Activated CD4-positive, alpha-beta T cell treated with anti-CD3 and anti-CD28 coated beads, Interleukin-2, amount 10 ng/mL, durations not matched to agents 7 days and 5 days (primary cell): ENCODE data around the gene MIER3. TPM values are rescaled to one million over a fixed set of nuclear protein-coding genes. Genes with fewer than 3 reads are reported as not detected.

Experiments
- CTCF ChIA-PET: fragments of 350-600 bp; sonication (Branson Sonifier 250); formaldehyde crosslinking; loops from one replicate; lab custom pipeline; 2021; ENCODE audit warnings: antibody characterized with exemption; lab: Charles Lee
- POLR2A ChIA-PET: fragments of 350-600 bp; sonication (Branson Sonifier 250); formaldehyde crosslinking; loops from one replicate; lab custom pipeline; 2021; ENCODE audit warnings: antibody characterized with exemption; lab: Charles Lee
- DNase-seq: peaks from one replicate; pipeline ENCODE4 v3.0.0-alpha.2; 2020
- H3K27ac Mint-ChIP-seq: one replicate; pipeline ENCODE4 v1.8.0; 2021; ENCODE audit warnings: mild to moderate bottlenecking, moderate library complexity, mixed read lengths
- H3K27me3 Mint-ChIP-seq: one replicate; pipeline ENCODE4 v1.8.0; 2021; ENCODE audit warnings: mixed read lengths
- H3K36me3 Mint-ChIP-seq: one replicate; pipeline ENCODE4 v1.8.0; 2021; ENCODE audit warnings: low read depth, mixed read lengths
- H3K4me1 Mint-ChIP-seq: one replicate; pipeline ENCODE4 v1.8.0; 2021; ENCODE audit warnings: mixed read lengths
- H3K4me3 Mint-ChIP-seq: one replicate; pipeline ENCODE4 v1.8.0; 2021; ENCODE audit warnings: mild to moderate bottlenecking, moderate library complexity, mixed read lengths
- H3K9me3 Mint-ChIP-seq: one replicate; pipeline ENCODE4 v1.8.0; 2021; ENCODE audit warnings: mixed read lengths
- total RNA-seq, 2 experiments: library from RNA; stranded (reverse); gene quantifications; one replicate each; pipeline ENCODE4 v1.2.3, GENCODE V29; 2021

The MIER3 gene, protein sequence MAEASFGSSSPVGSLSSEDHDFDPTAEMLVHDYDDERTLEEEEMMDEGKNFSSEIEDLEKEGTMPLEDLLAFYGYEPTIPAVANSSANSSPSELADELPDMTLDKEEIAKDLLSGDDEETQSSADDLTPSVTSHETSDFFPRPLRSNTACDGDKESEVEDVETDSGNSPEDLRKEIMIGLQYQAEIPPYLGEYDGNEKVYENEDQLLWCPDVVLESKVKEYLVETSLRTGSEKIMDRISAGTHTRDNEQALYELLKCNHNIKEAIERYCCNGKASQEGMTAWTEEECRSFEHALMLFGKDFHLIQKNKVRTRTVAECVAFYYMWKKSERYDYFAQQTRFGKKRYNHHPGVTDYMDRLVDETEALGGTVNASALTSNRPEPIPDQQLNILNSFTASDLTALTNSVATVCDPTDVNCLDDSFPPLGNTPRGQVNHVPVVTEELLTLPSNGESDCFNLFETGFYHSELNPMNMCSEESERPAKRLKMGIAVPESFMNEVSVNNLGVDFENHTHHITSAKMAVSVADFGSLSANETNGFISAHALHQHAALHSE
- 10 to 100 TPM; 22.4 to 23.1 TPM for total RNA-seq

DNA sequence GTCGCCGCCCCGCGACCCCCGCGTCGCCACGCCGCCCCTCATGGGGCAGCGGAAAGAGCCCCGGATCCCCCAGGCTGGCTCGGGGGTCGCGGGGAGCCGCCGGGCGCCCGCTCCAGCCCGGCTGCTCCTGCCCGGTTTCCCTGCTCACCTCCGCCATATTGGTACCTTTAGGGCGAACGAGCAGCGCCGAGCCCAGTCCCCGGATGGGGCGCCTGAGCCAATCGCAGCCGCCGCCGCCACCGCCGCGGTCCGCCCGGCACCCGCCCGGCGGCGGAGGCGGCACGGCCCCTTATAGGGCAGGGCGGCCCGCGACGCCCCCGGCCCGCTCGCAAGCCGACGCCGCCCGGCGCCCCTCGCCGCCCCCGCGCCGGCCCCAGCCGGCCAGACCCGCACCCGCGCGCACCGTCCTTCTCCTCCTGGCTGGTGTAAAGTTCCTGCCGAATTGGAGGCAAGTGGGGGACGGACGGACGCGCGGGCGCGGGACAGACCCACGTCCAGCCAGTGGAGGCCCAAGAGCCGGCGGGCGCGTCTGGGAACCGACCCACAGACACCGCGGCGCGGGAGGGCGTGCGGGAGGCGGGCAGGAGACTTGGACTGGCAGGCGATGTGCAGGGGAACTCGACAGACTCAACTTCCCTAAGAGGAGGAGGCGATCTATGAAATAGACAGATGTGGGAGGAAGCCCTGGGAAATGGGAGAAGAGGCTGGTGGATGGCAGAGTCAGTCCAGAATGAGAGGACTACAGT lies at the start of gene MIER3:
MIER3 (minus strand) TSS at position 178 of the 746 bp plus-strand sequence; CDS start at position 157, 21 bp downstream.
- Mint-ChIP-seq H3K4me1 (peaks cover 20% of the 10 kb centered on the region), H3K9me3 (no peaks in the 10 kb centered on the region), H3K27me3 (peaks cover 39% of the 10 kb centered on the region), H3K4me3 (peak within 1 kb of the TSS; percentile 88), H3K36me3 (peaks cover 15% of the 10 kb centered on the region), H3K27ac (peak within 1 kb of the TSS; percentile 88)
- ChIA-PET POLR2A (no interaction called here), CTCF (no interaction called here)
- DNase-seq, result peak; percentile 82

DNA sequence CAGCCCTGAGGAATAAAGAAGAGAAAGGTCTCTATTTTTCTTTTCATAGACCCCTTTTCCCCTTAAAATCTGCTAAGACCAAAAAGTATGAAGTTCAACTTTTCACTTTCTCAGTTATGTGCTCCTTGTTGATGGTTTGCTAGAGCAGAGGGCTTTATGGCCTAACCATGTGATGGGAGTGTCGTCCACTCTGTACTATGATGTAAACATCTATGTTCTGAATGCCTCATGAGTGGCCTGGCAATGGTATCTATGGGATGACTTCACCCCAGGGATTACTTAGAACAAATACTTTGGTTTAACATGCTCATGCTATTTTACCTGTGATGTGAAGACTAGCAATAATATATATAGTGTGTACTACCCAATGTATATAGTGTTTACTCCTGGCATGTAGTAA lies 43.7 kb upstream of the MIER3 start:
- no peak overlapping the region for H3K4me3 Mint-ChIP-seq
- H3K27ac Mint-ChIP-seq, result no peak overlapping the region
- H3K36me3 Mint-ChIP-seq, result no peaks in the 10 kb centered on the region
- H3K9me3 Mint-ChIP-seq, result no peaks in the 10 kb centered on the region
- POLR2A ChIA-PET, result no interaction called here
- CTCF ChIA-PET, result interaction anchor here (0.6 to 1.2 kb wide), 2 partner anchors 78 to 217 kb away, joined by 3 read pairs; no protein-coding TSS in a partner anchor
- H3K27me3 Mint-ChIP-seq, result peaks cover 13% of the 10 kb centered on the region
- no peak for DNase-seq
- no peaks in the 10 kb centered on the region for H3K4me1 Mint-ChIP-seq

DNA sequence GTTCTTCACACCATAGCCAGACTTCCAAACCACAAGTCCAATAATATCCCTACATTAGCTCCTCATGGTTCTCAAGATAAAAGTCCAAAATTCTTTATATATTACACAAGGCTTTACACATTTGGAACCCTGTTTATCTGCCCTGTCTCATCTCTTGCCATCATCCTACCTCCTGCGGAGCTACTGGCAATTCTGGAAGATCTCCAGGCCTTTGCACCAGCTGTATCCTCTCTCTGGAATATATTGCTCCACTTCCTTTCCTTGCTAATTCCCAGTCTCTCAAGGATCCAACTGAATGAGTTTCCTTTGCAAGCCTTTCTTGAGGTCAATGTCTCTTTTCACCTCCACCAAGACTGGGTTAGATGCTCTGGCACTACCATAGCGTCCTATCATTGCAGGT lies 41.3 kb upstream of the MIER3 start:
- Mint-ChIP-seq H3K36me3 (no peaks in the 10 kb centered on the region), H3K4me3 (no peak overlapping the region), H3K4me1 (no peaks in the 10 kb centered on the region), H3K27me3 (peaks cover 6% of the 10 kb centered on the region), H3K27ac (no peak overlapping the region), H3K9me3 (no peaks in the 10 kb centered on the region)
- ChIA-PET CTCF (no interaction called here), POLR2A (no interaction called here)
- no peak for DNase-seq

DNA sequence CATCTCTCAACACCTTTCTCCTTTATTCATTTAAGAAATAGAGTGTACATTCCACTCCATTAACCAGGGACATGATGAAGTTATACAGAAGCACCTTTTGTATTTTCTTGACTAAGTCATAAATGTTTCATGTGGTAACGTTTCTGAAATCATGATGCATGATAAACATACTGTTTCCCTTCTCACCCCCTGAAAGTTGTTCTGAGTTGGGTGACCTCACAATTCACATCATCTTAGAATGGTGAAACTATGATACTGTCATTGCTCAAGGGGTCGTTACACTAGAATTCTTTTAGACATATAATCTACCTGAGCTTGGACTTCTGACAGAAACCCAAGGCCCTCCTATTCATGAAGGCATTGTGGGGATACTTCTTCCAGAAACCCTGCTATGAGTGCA lies 37.8 kb upstream of the MIER3 start:
- no peak for DNase-seq
- Mint-ChIP-seq H3K27me3 (peaks cover 6% of the 10 kb centered on the region), H3K4me3 (no peak overlapping the region), H3K9me3 (no peaks in the 10 kb centered on the region), H3K36me3 (no peaks in the 10 kb centered on the region), H3K4me1 (peaks cover 8% of the 10 kb centered on the region), H3K27ac (no peak overlapping the region)
- CTCF ChIA-PET, result no interaction called here
- POLR2A ChIA-PET, result no interaction called here

DNA sequence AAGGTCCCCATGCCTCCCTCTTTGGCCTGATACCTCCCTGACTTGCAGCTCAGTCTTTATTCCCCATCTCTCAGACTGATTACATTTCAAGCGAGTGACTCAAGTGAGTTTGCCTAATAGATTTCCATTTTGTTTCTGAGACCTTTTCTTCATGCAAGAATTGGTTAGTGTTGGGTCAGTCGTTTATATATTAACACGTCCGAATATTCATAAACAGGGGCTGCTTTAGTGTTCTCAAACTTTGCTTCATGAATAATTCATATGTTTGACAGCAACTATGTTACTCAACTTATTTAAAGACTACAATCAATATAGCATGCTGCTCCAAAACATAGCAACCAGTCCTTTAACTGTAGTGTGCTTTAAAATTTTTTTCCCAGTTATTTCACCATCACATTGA lies 36.6 kb upstream of the MIER3 start:
- Mint-ChIP-seq H3K4me3 (no peak overlapping the region), H3K27ac (no peak overlapping the region), H3K4me1 (peaks cover 19% of the 10 kb centered on the region), H3K27me3 (peaks cover 3% of the 10 kb centered on the region), H3K9me3 (no peaks in the 10 kb centered on the region), H3K36me3 (no peaks in the 10 kb centered on the region)
- ChIA-PET POLR2A (no interaction called here), CTCF (interaction anchor here (0.5 kb wide), 1 partner anchor 87 kb away, joined by 3 read pairs; no protein-coding TSS in a partner anchor)
- DNase-seq, result no peak

DNA sequence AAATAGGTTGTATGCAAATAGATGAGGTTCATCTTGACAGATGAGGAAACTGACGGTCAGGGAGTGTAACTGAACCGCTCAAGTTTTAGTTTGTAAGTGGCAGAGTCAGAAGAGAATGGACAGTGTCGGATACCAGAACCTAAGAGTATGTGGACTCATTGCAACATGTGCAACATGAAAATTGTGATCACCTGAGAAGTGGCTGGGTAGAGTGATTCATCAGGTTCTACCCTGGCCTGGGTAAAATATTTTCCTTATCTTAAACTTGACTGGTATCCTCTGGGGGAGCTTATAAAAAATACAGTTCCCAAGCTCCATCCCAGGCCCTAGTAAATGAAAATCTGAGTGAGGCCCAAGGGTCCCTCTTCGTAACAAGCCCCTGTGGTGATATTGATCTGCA lies 35.2 kb upstream of the MIER3 start:
- Mint-ChIP-seq H3K4me1 (peaks cover 24% of the 10 kb centered on the region), H3K27ac (no peak overlapping the region), H3K27me3 (peaks cover 3% of the 10 kb centered on the region), H3K9me3 (no peaks in the 10 kb centered on the region), H3K4me3 (no peak overlapping the region), H3K36me3 (no peaks in the 10 kb centered on the region)
- DNase-seq, result no peak
- ChIA-PET CTCF (interaction anchor here (0.7 to 2.2 kb wide), 3 partner anchors 15 to 116 kb away, joined by 3 to 5 read pairs (median 3); no protein-coding TSS in a partner anchor), POLR2A (no interaction called here)

DNA sequence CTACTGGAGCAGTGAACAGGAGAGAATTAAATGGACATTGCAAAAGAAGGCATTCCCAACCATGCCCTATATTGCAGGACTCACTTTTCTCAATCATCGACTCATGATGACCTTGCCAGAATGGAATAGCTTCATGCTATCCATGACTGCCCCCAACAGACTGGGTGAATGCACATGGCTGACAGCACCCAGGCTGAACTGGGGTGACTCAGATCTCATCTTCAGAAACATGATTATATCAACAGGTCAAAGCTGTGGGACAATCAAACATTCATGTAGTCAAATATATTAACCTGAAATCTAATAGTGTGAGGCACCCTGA lies 34.7 kb upstream of the MIER3 start:
- Mint-ChIP-seq H3K36me3 (no peaks in the 10 kb centered on the region), H3K27ac (no peak overlapping the region), H3K27me3 (peaks cover 3% of the 10 kb centered on the region), H3K4me3 (no peak overlapping the region), H3K4me1 (peaks cover 24% of the 10 kb centered on the region), H3K9me3 (no peaks in the 10 kb centered on the region)
- ChIA-PET CTCF (interaction anchor here (0.7 to 2.2 kb wide), 2 partner anchors 14 to 117 kb away, joined by 3 to 5 read pairs; no protein-coding TSS in a partner anchor), POLR2A (no interaction called here)
- no peak for DNase-seq

DNA sequence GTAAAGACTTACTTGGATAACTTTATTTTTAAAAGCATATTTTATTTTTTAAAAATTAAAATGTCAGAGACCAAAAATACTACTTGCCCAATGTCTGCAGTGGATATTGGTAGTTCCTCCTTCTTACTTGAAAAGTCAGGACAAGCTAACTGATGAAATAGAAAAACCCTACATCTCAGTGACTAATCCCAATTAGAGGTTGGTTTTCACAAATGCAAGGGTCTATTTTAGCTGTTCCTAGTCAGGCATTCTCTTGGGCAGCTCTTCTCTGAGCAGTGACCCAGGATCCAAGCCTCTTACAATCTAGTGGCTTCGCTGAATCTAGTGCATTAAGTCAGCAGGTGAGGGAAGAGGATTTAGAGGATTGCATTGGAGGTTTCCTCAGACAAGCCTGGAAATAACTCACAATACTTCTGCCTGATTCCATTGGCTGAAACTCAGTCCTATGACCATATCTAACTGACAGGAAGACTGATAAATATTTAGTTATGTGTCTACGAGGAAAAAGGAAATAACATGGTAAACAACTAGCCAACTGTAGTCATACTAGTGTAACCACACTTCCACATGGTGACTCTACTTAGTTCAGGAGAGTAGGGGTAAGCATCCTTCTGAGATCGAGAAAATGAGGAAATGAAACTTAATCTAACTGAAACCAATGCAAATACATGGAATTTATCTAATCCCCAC lies 34.2 kb upstream of the MIER3 start:
- Mint-ChIP-seq H3K4me1 (peaks cover 24% of the 10 kb centered on the region), H3K36me3 (no peaks in the 10 kb centered on the region), H3K9me3 (no peaks in the 10 kb centered on the region), H3K27ac (no peak overlapping the region), H3K27me3 (peaks cover 3% of the 10 kb centered on the region), H3K4me3 (no peak overlapping the region)
- POLR2A ChIA-PET, result no interaction called here
- CTCF ChIA-PET, result interaction anchor here (2.2 kb wide), 1 partner anchor 14 kb away, joined by 5 read pairs; no protein-coding TSS in a partner anchor
- DNase-seq, result no peak

DNA sequence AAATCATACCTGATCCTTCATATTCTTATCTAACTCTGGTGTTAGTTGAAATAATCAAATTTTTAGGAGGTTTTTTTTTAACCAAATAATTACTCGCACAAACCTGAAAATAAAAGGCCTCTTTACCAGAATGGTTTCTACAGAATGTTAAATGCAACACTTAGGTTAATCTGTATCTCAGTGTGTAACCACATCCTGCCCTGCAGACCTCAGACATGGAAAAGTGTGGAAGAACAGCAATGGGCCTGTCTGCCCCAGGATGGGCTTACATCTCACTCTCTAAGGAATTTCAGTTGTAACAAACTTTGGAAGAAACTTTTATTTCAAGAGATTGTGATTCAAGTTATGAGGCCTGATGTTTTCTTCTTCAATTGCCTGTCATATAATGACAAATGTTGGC lies 32.5 kb upstream of the MIER3 start:
- H3K27me3 Mint-ChIP-seq, result peaks cover 3% of the 10 kb centered on the region

DNA sequence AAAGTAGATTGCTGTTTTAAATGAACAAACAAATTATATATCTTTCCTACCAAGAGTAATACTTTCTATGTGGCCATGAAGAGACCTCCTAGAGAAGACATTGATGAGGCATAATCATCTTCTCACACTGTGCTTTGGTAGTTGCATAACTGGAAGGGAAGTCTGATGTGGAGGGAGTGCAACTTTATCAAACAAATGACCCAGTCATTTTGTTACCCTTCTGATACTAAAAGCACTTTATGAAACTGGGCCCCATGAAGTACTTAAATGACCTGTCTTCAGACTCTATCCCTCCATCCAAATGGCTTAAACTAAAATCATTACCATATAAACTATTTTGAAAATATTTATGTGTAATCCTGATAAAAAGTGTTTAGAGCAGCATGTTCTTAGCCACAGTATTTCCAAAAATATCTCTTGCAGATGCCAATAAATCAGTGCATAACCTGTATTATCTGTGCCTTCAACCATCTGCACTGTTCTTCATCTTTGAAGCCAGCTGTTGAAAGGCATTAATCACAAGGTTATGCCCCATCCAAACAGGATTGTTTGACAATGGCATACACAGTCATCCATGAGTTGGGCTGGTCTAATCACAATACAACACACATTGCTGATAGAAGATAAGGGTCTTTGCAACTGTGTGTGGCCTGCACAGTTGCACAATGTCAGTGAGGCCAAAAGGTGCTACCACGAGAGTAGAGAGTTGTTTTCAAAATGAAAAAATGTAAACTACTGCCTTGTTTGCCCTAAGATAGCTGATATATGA lies 31.9 kb upstream of the MIER3 start:
- ChIA-PET POLR2A (no interaction called here), CTCF (interaction anchor here (0.7 to 1.0 kb wide), 2 partner anchors 20 to 154 kb away, joined by 3 read pairs; no protein-coding TSS in a partner anchor)
- H3K27ac Mint-ChIP-seq, result no peak overlapping the region
- peaks cover 3% of the 10 kb centered on the region for H3K27me3 Mint-ChIP-seq
- no peak for DNase-seq
- H3K9me3 Mint-ChIP-seq, result no peaks in the 10 kb centered on the region
- H3K36me3 Mint-ChIP-seq, result no peaks in the 10 kb centered on the region
- H3K4me1 Mint-ChIP-seq, result peaks cover 24% of the 10 kb centered on the region
- H3K4me3 Mint-ChIP-seq, result no peak overlapping the region

More for the DNA sequence above, 32.5 kb upstream of the MIER3 start:
- Mint-ChIP-seq H3K4me3 (no peak overlapping the region), H3K36me3 (no peaks in the 10 kb centered on the region), H3K27ac (no peak overlapping the region), H3K9me3 (no peaks in the 10 kb centered on the region), H3K4me1 (peaks cover 24% of the 10 kb centered on the region)
- DNase-seq, result peak; percentile 22
- ChIA-PET POLR2A (no interaction called here), CTCF (no interaction called here)

DNA sequence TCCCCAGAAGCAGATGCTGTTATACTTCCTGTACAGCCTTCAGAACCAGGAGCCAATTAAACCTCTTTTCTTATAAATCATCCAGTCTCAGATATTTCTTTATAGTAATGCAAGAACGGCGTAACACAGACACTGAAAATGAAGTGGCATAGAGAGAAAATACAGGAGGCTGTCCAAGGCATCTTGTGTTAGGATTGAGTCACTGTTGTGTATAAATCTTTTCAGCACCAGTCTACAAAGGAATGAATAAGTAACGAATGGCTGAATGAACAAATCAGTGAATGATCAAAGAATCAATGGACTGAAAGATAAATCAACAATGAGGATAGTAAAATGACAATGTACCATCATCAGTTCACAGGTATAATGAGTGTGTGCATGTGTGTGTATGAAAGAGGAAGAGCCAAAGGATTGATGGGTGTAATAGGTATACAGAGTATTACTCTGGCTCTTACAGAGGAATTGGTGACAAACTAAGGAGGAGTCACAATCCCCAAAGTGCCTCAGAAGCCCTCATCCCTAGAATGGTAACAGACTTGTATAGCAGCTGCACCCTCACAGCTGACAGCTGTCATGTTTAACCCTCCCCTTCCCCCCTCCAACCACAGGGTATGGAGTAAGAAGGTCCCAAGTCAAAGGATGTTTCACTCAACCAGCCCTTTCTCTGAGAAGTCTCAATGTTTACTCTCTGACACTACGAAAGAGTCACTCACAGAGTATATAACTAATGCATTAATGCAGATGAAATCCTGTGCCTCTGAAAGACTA lies 29.8 kb upstream of the MIER3 start:
- no peak for DNase-seq
- H3K9me3 Mint-ChIP-seq, result no peaks in the 10 kb centered on the region
- H3K4me3 Mint-ChIP-seq, result no peak overlapping the region
- H3K27ac Mint-ChIP-seq, result no peak overlapping the region
- CTCF ChIA-PET, result no interaction called here
- peaks cover 24% of the 10 kb centered on the region for H3K4me1 Mint-ChIP-seq
- H3K36me3 Mint-ChIP-seq, result no peaks in the 10 kb centered on the region
- peaks cover 3% of the 10 kb centered on the region for H3K27me3 Mint-ChIP-seq
- POLR2A ChIA-PET, result no interaction called here
